GM19452 (cell line): Measurements from ENCODE around the gene GPR142.

ENCODE experiments used
- ATAC-seq: cut with Tn5 transposase; IDR thresholded peaks from one replicate; pipeline ENCODE4 v1.9.1; 2021; ENCODE audit not compliant: unreplicated experiment

The GPR142 gene

DNA sequence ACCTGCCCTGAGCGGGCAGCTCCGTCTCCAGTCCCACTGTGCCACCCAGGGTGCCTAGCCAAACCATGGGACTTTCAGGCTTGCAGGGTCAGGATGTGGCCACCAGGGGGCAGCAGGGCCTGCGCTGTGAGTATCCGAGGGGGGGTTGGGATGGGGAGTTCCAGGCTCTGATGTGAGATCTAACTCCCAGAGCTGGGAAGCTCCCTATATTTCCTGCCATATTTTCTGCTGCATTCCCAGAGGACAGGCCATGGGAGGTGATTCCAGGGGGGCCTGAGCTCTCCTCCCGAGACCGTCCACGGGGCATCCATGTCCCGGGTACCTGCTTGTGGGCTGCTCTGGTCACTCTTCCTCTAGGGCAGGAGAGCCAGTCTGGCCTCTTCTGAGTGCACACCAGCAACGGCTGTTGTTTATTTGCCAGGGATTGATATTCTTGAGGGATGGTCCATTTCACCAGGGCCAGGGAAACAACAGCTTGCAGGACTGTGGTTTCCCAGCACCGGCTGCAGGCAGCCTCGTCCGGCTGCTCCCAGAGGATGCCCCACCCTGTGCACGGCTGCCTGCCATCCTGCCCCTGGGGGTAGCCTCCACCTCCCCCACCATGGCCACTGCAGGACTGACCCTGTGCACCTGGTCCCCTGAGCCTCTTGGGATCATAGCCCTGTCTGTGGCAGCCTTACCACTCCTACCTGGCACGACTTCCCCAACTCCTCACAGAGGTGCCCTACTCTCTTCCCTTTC is 1.2 kb downstream of the GPR142 start:
- ATAC-seq: no peak

- no peak for ATAC-seq
Observed at GRCh38 chr17:74369221-74369620, 1.9 kb downstream of the GPR142 start.

- no peak for ATAC-seq
Observed at GRCh38 chr17:74369665-74370490, 2.6 kb downstream of the GPR142 start.

DNA sequence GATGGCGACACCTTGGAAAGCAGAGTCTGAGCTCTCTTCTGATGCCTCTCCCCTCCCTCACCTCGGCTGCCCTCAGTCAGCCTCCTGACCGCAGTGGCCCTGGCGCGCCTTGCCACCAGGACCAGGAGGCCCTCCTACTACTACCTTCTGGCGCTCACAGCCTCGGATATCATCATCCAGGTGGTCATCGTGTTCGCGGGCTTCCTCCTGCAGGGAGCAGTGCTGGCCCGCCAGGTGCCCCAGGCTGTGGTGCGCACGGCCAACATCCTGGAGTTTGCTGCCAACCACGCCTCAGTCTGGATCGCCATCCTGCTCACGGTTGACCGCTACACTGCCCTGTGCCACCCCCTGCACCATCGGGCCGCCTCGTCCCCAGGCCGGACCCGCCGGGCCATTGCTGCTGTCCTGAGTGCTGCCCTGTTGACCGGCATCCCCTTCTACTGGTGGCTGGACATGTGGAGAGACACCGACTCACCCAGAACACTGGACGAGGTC is 4.4 kb downstream of the GPR142 start:
- no peak for ATAC-seq

DNA sequence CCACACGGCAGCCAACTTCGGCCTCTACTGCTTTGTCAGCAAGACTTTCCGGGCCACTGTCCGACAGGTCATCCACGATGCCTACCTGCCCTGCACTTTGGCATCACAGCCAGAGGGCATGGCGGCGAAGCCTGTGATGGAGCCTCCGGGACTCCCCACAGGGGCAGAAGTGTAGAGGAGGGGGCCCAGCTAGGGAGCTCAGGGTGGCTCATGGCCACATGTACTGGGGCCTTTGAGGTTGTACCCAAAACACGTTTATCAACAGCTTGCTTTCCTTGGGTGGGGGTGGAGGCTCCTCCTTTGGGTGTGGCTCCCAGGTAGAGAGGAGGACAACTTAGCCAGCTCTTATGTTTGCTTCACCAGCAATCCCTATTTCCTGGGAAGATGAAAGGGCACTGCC is 5.1 kb downstream of the GPR142 start:
- no peak for ATAC-seq

- no peak for ATAC-seq
Observed at GRCh38 chr17:74373838-74374606, 6.7 kb downstream of the GPR142 start.

DNA sequence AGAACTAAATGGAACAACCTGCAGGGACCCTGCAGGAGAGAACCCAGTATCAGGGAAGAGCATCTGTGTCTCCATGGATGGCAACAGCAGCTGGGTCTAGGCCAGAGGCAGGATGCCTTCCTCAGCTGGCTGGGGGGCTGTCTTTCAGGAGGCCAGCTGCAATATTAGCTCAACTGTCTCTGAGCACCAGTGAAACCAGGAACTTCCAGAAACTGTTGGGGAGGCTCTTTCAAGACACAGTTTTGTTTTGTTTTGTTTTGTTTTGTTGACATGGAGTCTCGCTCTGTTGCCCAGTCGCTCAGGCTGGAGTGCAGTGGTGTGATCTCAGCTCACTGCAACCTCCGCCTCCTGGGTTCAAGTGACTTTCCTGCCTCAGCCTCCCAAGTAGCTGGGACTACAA is 7.6 kb downstream of the GPR142 start:
- ATAC-seq: no peak

- no peak for ATAC-seq
Observed at GRCh38 chr17:74379495-74380085, 12.3 kb downstream of the GPR142 start.

- no peak for ATAC-seq
Observed at GRCh38 chr17:74380086-74380958, 13.0 kb downstream of the GPR142 start.

- ATAC-seq: no peak
Observed at GRCh38 chr17:74380959-74381808, 13.9 kb downstream of the GPR142 start.

DNA sequence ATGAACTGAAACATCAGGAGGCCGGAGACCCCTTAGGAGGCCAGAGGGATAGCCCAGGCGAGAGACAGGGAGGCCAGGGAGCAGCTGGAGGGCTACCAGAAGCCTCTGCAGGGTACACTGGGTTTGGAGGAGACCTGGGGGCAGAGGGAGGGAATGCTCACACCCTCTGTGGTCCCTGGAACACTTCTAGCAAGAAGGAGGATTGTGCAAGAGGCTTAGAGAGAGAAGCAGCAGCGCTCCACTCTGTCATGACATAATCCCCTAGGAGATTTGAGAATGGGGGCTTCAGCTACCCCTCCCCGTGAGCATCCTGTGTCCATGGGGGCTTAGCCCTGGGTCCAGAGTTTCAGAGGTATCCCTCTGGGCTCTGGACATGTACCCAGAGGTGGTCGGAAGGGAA is 15.8 kb downstream of the GPR142 start:
- ATAC-seq: no peak

DNA sequence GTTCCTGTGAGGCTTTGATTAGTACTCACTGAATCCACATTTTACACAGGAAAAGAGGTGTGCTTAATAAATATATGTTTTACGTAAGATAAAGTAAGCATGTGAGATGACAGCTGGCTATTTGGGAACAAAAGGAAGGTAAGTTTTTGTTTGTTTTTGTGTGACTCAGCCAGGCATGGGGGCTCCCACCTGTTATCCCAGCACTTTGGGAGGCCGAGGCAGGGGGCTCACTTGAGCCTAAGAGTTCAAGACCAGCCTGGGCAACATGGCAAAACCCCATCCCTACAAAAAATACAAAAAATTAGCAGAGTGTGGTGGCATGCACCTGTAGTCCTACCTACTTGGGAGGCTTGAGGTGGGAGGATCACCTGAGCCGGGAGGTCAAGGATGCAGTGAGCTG is 17.9 kb downstream of the GPR142 start:
- no peak for ATAC-seq

DNA sequence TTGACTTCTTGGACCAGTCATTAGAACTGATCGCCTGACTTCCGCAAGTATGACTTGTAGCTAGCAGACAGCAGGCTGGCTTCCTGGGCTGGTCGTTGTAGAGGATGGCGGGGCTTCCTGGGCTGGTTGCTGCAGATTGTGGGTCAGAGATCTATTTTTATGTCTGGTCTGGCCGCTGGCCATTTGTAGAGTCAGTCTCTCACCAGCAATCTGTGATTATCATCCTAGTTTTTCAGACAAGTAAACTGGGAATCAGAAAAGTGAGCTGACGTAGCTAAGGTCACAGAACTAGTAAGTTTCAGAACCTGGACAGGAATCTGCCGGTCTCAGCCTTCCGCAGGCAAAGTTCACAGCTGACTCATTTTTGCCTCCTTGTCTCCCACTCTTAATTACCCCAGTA is 19.1 kb downstream of the GPR142 start:
- no peak for ATAC-seq

GRCh38 chr17:74387365-74388218 is 20.3 kb downstream of the GPR142 start:
- ATAC-seq: no peak

DNA sequence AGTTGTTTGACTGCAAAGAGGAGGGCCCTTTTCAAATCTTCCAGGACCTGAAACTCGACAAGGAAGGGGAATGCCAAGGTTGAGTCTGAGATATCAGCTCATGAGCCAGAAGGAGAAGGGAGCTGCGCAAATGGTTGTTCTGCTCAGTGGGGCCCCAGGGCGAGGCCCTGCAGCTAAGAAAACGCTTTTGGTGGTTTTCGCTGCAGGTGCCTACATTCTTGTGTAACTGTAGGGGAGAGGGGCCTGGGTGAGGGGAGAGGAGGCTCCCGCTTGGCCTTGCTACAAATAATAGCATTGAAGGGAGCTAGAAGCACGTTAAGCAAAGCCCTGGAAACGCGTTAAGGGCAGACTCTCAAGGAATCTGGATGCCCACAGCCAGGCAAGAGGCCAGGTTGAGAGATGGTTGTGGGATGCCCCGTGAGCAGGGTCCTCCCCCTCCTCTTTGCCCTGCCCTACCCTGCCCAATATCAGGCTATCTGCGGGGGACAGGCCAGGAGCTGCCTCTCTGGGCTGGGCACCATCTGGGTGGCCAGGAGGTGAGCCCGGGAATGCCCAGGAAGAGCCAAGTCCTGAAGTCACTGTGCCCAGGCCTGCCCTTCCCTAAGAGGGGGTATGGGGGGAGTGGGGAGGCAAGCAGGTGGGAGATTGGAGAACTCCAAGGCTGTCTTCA is 21.9 kb downstream of the GPR142 start:
- ATAC-seq: no peak

GRCh38 chr17:74389937-74390679 is 22.8 kb downstream of the GPR142 start:
- no peak for ATAC-seq
